SKM-1 treated with dmso at 0.1 percent for 144 hours (cell line): ENCODE results near the gene SAP30BP.
"Not testable (repeated sequence)": the region's sequence is repeated elsewhere in the genome, so short reads cannot be mapped to it uniquely, and the experiment has no call there.

Experiments used
- DNase-seq: peaks from one replicate; lab custom pipeline; 2025; ENCODE audit not compliant: unreplicated experiment; lab: John Stamatoyannopoulos, UW

SAP30BP gene

GRCh38 chr17:75633486-75634375, 33.4 kb upstream of the SAP30BP start:
- peak; percentile 70 for DNase-seq

GRCh38 chr17:75634376-75634740, 32.8 kb upstream of the SAP30BP start:
- no peak for DNase-seq

GRCh38 chr17:75634754-75635609, 32.2 kb upstream of the SAP30BP start:
- DNase-seq = no peak

GRCh38 chr17:75635610-75636202, 31.4 kb upstream of the SAP30BP start:
- DNase-seq = no peak

GRCh38 chr17:75636381-75637142, 30.6 kb upstream of the SAP30BP start:
- no peak for DNase-seq

- DNase-seq = no peak
Measured at GRCh38 chr17:75637143-75637538, 30.0 kb upstream of the SAP30BP start.

- no peak for DNase-seq
Measured at GRCh38 chr17:75637551-75637950, 29.6 kb upstream of the SAP30BP start.

GRCh38 chr17:75638039-75638438, 29.1 kb upstream of the SAP30BP start:
- DNase-seq = not testable (repeated sequence)

GRCh38 chr17:75638893-75639292, 28.2 kb upstream of the SAP30BP start:
- no peak for DNase-seq

GRCh38 chr17:75639327-75639726, 27.8 kb upstream of the SAP30BP start:
- DNase-seq = no peak

- no peak for DNase-seq
Measured at GRCh38 chr17:75639771-75640555, 27.2 kb upstream of the SAP30BP start.

- DNase-seq = no peak
Measured at GRCh38 chr17:75640556-75641119, 26.5 kb upstream of the SAP30BP start.

GRCh38 chr17:75641343-75641742, 25.8 kb upstream of the SAP30BP start:
- no peak for DNase-seq

- no peak for DNase-seq
Measured at GRCh38 chr17:75642182-75642783, 24.9 kb upstream of the SAP30BP start.

- DNase-seq = no peak
Measured at GRCh38 chr17:75642784-75643642, 24.1 kb upstream of the SAP30BP start.

GRCh38 chr17:75643643-75644017, 23.5 kb upstream of the SAP30BP start:
- no peak for DNase-seq

- no peak for DNase-seq
Measured at GRCh38 chr17:75645501-75645888, 21.6 kb upstream of the SAP30BP start.

GRCh38 chr17:75645889-75646637, 21.1 kb upstream of the SAP30BP start:
- DNase-seq = no peak
